Right renal cortex interstitium (tissue), 3 donors: ENCODE measurements around the gene TIMP2. TPM values are rescaled to one million over a fixed set of nuclear protein-coding genes. Genes with fewer than 3 reads are reported as not detected.
"Not testable (repeated sequence)": the region's sequence is repeated elsewhere in the genome, so short reads cannot be mapped to it uniquely, and the experiment has no call there.

ENCODE experiments used
- DNase-seq, 3 donors: peaks; one replicate each; pipeline ENCODE4 v3.0.0-alpha.2; 2013; ENCODE audit warnings: low read depth in 3 of 3, low spot score in 2 of 3
- polyA plus RNA-seq, 3 donors: library from polyadenylated mRNA; unstranded; fragments of 120-200 nt; gene quantifications; one replicate each; pipeline ENCODE4 v1.2.1, GENCODE V29; 2013; ENCODE audit not compliant: insufficient read length in 3 of 3

The TIMP2 gene
- polyA plus RNA-seq, result 100 to 1,000 TPM; 143 to 162 (median 143) TPM

GRCh38 chr17:78925234-78925633 lies at the start of gene TIMP2:
TSS of gene TIMP2 (minus strand) at chr17:78925387. CDS start at chr17:78925088, 299 bp downstream.
- peak; percentile 75 to 83 (median 79) for DNase-seq

GRCh38 chr17:78973792-78974520 lies 48.8 kb upstream of the TIMP2 start:
- DNase-seq, result no peak

GRCh38 chr17:78973196-78973595 lies 48.0 kb upstream of the TIMP2 start:
- no peak for DNase-seq

GRCh38 chr17:78972507-78973105 lies 47.4 kb upstream of the TIMP2 start:
- DNase-seq, result no peak

GRCh38 chr17:78971756-78972506 lies 46.7 kb upstream of the TIMP2 start:
- DNase-seq, result no peak

GRCh38 chr17:78970834-78971755 lies 45.9 kb upstream of the TIMP2 start:
- DNase-seq, result peak in 1 of 3 donors; percentile 72

GRCh38 chr17:78969865-78970264 lies 44.7 kb upstream of the TIMP2 start:
- no peak for DNase-seq

GRCh38 chr17:78967782-78968362 lies 42.7 kb upstream of the TIMP2 start:
- no peak for DNase-seq

- DNase-seq, result no peak
Observed at GRCh38 chr17:78966910-78967600, 41.9 kb upstream of the TIMP2 start.

- DNase-seq, result no peak
Observed at GRCh38 chr17:78966123-78966813, 41.1 kb upstream of the TIMP2 start.

GRCh38 chr17:78965491-78965924 lies 40.3 kb upstream of the TIMP2 start:
- no peak for DNase-seq

- DNase-seq, result no peak
Observed at GRCh38 chr17:78963378-78963777, 38.2 kb upstream of the TIMP2 start.

- DNase-seq, result not testable (repeated sequence)
Observed at GRCh38 chr17:78962984-78963348, 37.8 kb upstream of the TIMP2 start.

- DNase-seq, result no peak
Observed at GRCh38 chr17:78962345-78962983, 37.3 kb upstream of the TIMP2 start.

- no peak for DNase-seq
Observed at GRCh38 chr17:78961571-78961970, 36.4 kb upstream of the TIMP2 start.

- DNase-seq, result no peak
Observed at GRCh38 chr17:78960928-78961327, 35.7 kb upstream of the TIMP2 start.

GRCh38 chr17:78959803-78960202 lies 34.6 kb upstream of the TIMP2 start:
- no peak for DNase-seq

GRCh38 chr17:78958641-78959127 lies 33.5 kb upstream of the TIMP2 start:
- DNase-seq, result no peak
